ENCODE measurements around the gene TMEM255B.
"Not testable (repeated sequence)": the region's sequence is repeated elsewhere in the genome, so short reads cannot be mapped to it uniquely, and the experiment has no call there.

Gene TMEM255B

DNA sequence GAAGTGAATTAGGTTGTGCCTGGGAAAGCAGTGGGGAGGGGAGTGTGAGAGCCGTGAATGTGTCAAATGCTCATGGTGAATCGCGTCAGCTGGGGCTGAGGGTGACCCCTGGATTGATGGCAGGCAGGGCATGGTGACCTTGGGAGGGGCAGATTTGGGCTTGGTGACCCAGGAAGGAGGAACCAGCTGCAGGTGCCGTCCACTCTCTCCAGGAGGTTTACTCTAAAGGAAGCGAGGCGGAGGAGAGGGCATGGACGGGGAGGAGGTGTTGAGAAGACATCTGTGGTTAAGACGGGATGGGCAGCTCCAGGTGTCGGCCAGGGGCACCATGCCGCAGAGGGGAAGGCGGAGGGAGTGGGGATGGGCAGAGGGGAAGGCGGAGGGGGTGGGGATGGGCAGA lies 28.7 kb downstream of the TMEM255B start:
- no peak for DNase-seq (ENCODE audit: low read depth in 3 of 3)

GRCh38 chr13:113788413-113789135 lies 29.5 kb downstream of the TMEM255B start:
- no peak for DNase-seq (ENCODE audit: low read depth in 3 of 3)

GRCh38 chr13:113789167-113789566 lies 30.1 kb downstream of the TMEM255B start:
- no peak for DNase-seq (ENCODE audit: low read depth in 3 of 3)

GRCh38 chr13:113789931-113790330 lies 30.9 kb downstream of the TMEM255B start:
- not testable (repeated sequence) for DNase-seq (ENCODE audit: low read depth in 3 of 3)

DNA sequence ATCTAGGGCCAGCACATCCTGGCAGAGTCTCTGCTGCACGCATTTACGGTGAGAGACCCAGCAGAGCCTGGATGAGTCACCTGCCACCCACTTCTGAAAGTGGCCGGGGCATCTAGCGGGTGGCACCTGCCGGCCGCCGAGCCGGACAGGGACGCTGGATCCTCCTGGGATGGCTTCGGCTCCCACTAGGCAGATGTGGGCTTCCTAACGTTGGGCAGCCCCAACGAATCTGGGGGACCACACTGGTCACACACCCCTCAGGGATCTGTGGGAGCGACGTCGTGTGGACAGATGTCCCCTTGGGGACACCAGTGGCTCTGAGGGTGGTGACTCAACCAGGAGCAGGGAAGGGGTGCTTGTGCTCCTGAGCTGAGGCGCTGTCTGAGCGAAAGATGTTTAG lies 32.2 kb downstream of the TMEM255B start:
- DNase-seq (ENCODE audit: low read depth in 3 of 3), result no peak

- no peak for DNase-seq (ENCODE audit: low read depth in 3 of 3)
Measured at GRCh38 chr13:113791761-113792160, 32.7 kb downstream of the TMEM255B start.

DNA sequence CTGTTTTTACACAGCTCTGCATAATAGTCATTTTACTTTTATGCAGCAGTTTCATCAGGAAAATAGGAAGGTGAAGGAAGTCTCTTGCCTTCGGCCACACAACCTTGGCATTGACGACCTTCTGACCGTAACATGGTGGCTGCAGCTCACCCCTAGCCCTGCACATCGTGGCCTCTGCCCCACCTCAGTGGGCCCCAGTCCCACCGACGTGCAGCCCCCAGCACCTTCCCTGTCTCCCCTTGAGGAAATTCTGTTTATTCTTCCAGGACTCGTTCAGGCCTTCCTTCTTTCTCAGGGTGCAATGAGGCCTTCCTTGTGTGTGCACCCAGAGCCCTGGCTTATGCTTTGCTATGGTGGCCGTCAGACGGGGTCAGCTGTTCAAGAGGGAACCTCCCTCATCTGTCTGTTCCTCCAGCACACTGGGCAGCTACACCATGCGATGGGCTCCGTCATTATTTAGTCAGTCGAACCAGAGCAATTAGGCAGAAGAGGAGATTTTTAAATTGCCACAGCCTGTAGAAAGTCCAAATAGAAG lies 33.3 kb downstream of the TMEM255B start:
- no peak for DNase-seq (ENCODE audit: low read depth in 3 of 3)

- DNase-seq (ENCODE audit: low read depth in 3 of 3), result no peak
Measured at GRCh38 chr13:113792886-113793717, 34.1 kb downstream of the TMEM255B start.

- DNase-seq (ENCODE audit: low read depth in 3 of 3), result no peak
Measured at GRCh38 chr13:113793718-113794085, 34.7 kb downstream of the TMEM255B start.

GRCh38 chr13:113794086-113794485 lies 35.1 kb downstream of the TMEM255B start:
- no peak for DNase-seq (ENCODE audit: low read depth in 3 of 3)

DNA sequence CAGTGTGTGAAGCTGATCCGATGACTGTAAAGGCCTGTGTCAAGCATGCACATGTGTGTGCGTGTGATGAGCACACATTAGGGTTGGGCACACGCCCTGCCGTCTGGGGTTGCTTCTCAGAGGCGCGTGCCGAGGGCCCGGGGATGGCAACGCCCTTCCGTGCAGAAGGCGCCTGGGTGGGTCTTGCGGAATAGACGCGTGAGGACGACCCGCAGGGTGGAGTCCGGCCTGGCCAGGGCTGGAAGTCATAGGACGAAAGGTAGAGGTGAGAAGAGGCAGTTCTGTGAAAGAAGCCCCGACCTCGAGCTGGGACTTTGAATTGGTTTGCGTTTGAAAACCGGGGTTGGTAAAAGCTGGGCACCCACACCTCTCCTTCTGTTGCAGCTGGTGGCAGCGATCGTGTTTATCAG lies 35.7 kb downstream of the TMEM255B start:
- no peak for DNase-seq (ENCODE audit: low read depth in 3 of 3)

- not testable (repeated sequence) for DNase-seq (ENCODE audit: low read depth in 3 of 3)
Measured at GRCh38 chr13:113795362-113795761, 36.3 kb downstream of the TMEM255B start.

DNA sequence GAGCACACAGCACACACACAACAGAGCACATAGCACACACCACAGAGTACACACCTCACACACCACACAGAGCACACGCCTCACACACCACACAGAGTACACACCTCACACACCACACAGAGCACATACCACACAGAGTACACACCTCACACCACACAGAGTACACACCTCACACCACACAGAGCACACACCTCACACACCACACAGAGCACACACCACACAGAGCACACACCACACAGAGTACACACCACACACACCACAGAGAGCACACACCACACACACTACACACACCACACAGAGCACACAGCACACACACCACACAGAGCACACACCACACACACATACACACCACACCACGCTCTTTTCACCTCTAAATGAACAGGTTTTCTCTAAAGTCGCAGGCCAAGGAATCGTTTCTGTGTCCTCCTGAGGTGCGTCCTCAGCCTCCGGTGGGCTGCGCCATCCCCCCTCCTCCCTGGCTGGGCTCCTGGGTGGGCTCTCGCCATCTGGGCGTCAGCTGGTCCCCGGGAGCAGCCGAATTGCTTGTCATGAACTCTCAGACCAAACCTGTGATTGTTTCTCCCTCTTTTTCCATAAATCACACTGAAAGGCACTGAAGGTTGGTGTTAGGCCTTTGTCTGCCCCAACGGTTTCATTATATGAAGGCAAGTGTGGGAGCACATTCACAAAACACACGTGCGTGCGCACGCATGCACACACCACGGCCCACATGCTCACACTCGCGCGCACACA lies 37.4 kb downstream of the TMEM255B start:
- DNase-seq (ENCODE audit: low read depth in 3 of 3), result no peak

- no peak for DNase-seq (ENCODE audit: low read depth in 3 of 3)
Measured at GRCh38 chr13:113796964-113797676, 38.1 kb downstream of the TMEM255B start.

GRCh38 chr13:113798200-113798811 lies 39.3 kb downstream of the TMEM255B start:
- no peak for DNase-seq (ENCODE audit: low read depth in 3 of 3)

DNA sequence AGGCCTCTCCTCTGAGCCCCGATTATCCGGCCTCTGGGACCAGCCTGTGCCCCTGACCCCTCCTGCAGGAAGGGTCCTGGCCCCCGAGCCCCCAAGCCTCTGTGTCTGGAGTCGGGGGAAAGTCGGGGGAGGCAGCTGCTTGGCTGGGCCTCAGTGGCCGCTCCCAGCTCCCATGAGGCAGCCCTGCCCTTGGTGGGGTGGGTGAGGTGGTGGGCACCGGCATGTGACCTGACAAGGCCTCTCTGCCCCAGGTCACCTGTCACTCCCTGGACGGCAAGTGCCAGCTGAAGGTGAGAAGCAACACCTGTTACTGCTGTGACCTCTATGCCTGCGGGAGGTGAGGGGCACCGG lies 41.5 kb downstream of the TMEM255B start:
- no peak for DNase-seq (ENCODE audit: low read depth in 3 of 3)

DNA sequence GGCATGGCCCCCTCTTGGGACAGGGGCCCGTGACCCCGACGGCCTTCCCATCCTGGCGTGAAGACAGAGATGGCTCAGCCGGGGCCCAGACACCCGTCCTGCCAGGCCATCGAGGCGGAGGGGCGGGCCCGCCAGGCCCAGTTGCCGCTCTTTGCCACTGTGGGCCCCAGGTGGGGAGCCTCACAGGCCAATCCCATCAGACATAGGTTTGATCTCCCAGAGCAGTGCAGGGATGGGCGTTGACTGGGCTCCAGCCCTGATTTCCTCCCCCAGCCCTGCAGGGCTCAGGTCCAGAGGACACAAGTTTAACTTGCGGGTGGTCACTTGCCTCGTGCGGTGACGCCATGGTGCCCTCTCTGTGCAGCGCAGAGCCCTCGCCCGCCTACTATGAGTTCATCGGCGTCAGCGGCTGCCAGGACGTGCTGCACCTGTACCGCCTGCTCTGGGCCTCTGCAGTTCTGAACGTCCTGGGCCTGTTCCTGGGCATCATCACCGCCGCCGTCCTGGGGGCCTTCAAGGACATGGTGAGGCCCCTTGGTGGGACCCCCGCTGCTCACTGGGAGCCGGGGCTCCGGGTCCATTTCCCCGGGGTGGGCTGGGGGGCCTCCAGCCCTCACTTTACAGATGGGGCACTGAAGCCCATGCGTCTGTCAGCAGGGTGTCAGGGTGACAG lies 42.4 kb downstream of the TMEM255B start:
- no peak for DNase-seq (ENCODE audit: low read depth in 3 of 3)

DNA sequence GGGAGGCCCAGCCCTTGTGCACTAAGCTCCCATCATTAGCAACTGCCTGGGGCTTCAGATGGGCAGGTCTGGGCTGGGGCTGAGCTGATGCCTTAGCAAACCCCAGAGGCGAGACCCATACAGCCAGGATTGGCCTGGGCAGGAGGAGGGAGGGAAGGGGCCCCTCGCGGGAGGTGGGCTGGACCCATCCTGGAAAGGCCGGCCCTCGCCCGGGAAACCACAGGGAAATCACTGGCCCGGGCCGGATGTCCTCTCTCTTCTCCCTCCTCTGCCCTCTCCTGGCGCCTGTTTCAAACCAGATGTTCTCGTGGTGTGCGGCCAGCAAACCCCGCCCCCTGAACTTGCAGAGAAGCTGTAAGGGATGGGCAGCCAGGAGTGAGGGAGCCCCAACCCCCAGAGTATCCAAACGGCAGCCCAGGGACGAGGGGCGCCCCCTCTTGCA lies 43.1 kb downstream of the TMEM255B start:
- no peak for DNase-seq (ENCODE audit: low read depth in 3 of 3)

DNA sequence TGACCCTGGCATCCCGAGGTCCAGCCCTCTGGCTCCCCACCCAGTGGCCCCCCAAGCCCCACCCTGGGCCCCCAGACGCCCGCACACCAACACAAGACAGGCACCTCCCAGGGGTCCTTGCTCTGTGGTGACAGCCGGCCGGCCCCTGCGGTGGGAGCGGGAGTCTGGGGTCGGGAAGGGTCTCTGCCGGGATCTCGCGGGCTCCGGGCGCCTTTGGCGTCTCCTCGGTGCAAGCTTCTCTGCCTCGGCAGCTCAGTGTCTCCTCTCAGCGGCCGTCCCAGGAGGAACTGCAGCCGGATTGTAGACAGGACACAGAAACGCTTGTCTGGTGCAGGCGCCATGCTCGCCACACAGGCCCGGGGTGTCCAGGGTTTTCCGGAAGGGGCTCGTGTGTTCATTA lies 43.7 kb downstream of the TMEM255B start:
- no peak for DNase-seq (ENCODE audit: low read depth in 3 of 3)

DNA sequence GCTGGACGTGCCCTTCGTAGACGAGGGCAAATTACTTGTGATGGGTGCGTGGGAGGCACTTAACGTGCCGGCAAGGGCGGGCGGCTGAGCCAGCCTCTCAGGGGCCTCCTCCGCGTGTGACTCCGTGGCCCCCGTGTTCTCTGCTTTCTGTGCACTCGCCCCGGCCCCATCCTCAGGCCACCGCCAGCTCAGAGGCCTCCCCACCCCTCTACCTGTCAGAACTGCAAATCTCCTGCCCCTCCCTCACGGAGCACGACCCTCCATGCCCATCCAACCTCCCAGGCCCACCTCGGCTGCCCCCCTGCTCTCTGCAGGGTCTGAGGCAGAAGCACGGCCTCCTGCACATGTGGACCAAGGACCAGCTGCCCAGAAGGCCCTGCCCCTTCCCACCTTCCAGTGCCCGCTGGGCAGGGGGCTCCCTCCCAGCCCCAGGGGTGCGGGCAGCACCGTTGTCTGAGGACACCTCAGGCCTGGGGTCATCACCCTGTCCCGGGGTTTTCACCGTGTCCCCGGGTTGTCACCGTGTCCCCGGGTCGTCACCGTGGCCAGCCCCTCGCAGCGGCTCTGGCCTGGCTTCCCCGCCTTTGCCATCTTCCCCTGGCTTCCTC lies 44.5 kb downstream of the TMEM255B start:
- DNase-seq (ENCODE audit: low read depth in 3 of 3), result no peak
